H1 (cell line): ENCODE results near the gene NCBP1. TPM values are rescaled to one million over a fixed set of nuclear protein-coding genes. Genes with fewer than 3 reads are reported as not detected.

ENCODE experiments used
- CTCF ChIA-PET: fragments of 300-600 bp; sonication (Branson Sonifier 250); formaldehyde crosslinking; loops from one replicate; lab custom pipeline; 2021; ENCODE audit not compliant: partially characterized antibody; lab: Charles Lee
- POLR2A ChIA-PET: fragments of 300-600 bp; sonication (Branson Sonifier 250); formaldehyde crosslinking; loops from one replicate; lab custom pipeline; 2021; ENCODE audit warnings: inconsistent platforms; ENCODE audit not compliant: partially characterized antibody; lab: Charles Lee
- DNase-seq, 2 experiments: peaks; one replicate each; pipeline versions ENCODE4 v3.0.0 to v3.0.0-alpha.2; 2010 to 2022; ENCODE audit warnings: low spot score in 2 of 2, low read depth in 1 of 2, mixed read lengths in 1 of 2
- FAIRE-seq: peaks from 2 replicates; lab custom pipeline; 2011; peaks lifted over from hg19 to GRCh38; lab: Jason Lieb, UNC
- H2AFZ ChIP-seq: 2 replicates; pipeline ENCODE4 v1.8.1; 2012; ENCODE audit warnings: low read length, inconsistent platforms
- H2AK5ac ChIP-seq: 2 replicates; pipeline ENCODE4 v1.6.1; 2013; ENCODE audit warnings: low read depth, low read length
- H2BK120ac ChIP-seq: replicated peaks from 2 replicates; pipeline ENCODE3; 2013; ENCODE audit warnings: low read depth, low read length, inconsistent platforms
- H2BK12ac ChIP-seq: 2 replicates; pipeline ENCODE4 v1.6.1; 2013; ENCODE audit warnings: low read depth, low read length
- H2BK15ac ChIP-seq: 2 replicates; pipeline ENCODE4 v1.6.1; 2013; ENCODE audit warnings: low read length
- H2BK20ac ChIP-seq: 2 replicates; pipeline ENCODE4 v1.6.1; 2013; ENCODE audit warnings: low read length
- H2BK5ac ChIP-seq: 2 replicates; pipeline ENCODE4 v1.6.1; 2013; ENCODE audit warnings: low read depth, low read length
- H3K14ac ChIP-seq: 2 replicates; pipeline ENCODE4 v1.6.1; 2013; ENCODE audit warnings: inconsistent platforms; ENCODE audit not compliant: insufficient read length
- H3K18ac ChIP-seq: 2 replicates; pipeline ENCODE4 v1.6.1; 2013; ENCODE audit warnings: low read length; ENCODE audit errors: extremely low read depth
- H3K23ac ChIP-seq: 2 replicates; pipeline ENCODE4 v1.6.1; 2013; ENCODE audit warnings: inconsistent platforms; ENCODE audit not compliant: insufficient read length
- H3K23me2 ChIP-seq: 2 replicates; pipeline ENCODE4 v1.6.1; 2013; ENCODE audit warnings: low read depth, low read length
- H3K27ac ChIP-seq: 2 replicates; pipeline ENCODE4 v1.6.1; 2011; ENCODE audit warnings: low read depth, low read length, inconsistent platforms
- H3K27me3 ChIP-seq, 4 experiments: replicated peaks in 1 of 4; 1 replicate in 1 of 4; 2 replicates in 3 of 4; pipeline versions ENCODE4 v1.6.1 to v1.8.1; 2011 to 2013; ENCODE audit warnings: low read length in 3 of 4, mild to moderate bottlenecking in 3 of 4, inconsistent platforms in 2 of 4, mixed read lengths in 2 of 4, moderate library complexity in 1 of 4; ENCODE audit not compliant: control insufficient read depth in 3 of 4, insufficient read depth in 3 of 4; ENCODE audit errors: extremely low read depth in 1 of 4
- H3K36me3 ChIP-seq, 4 experiments: 2 replicates each; pipeline versions ENCODE4 v1.6.1 to v1.8.1; 2011 to 2013; ENCODE audit warnings: mild to moderate bottlenecking in 4 of 4, low read length in 3 of 4, moderate library complexity in 2 of 4, control low read depth in 1 of 4, inconsistent platforms in 1 of 4; ENCODE audit not compliant: insufficient read depth in 4 of 4, control insufficient read depth in 2 of 4
- H3K4ac ChIP-seq: replicated peaks from 2 replicates; pipeline ENCODE3; 2013; ENCODE audit warnings: low read length, low read depth, mixed read lengths, inconsistent platforms; ENCODE audit not compliant: insufficient read length
- H3K4me1 ChIP-seq, 4 experiments: replicated peaks in 1 of 4; 1 replicate in 1 of 4; 2 replicates in 3 of 4; pipeline versions ENCODE4 v1.6.1 to v1.8.1; 2011 to 2013; ENCODE audit warnings: low read length in 3 of 4, inconsistent platforms in 2 of 4, mixed read lengths in 1 of 4; ENCODE audit not compliant: insufficient read depth in 4 of 4, control insufficient read depth in 3 of 4
- H3K4me2 ChIP-seq, 2 experiments: 2 replicates each; pipeline versions ENCODE4 v1.6.1 to v1.8.1; 2011 to 2013; ENCODE audit warnings: low read depth in 2 of 2, low read length in 2 of 2, control low read depth in 1 of 2, inconsistent platforms in 1 of 2, mild to moderate bottlenecking in 1 of 2; ENCODE audit not compliant: insufficient read depth in 1 of 2
- H3K4me3 ChIP-seq, 4 experiments: fragments of 200-600, 300-600 bp in 1 of 4; sonication (generic), shearing (Covaris generic), sonication (Bioruptor Twin) in 1 of 4; 2 replicates each; pipeline versions ENCODE4 v1.5.1 to v1.8.1; 2011 to 2016; ENCODE audit warnings: low read length in 4 of 4, low read depth in 3 of 4, control low read depth in 2 of 4, inconsistent platforms in 2 of 4, mild to moderate bottlenecking in 2 of 4, mixed read lengths in 1 of 4, moderate library complexity in 1 of 4; ENCODE audit not compliant: insufficient read depth in 2 of 4; ENCODE audit errors: extremely low read depth in 1 of 4
- H3K56ac ChIP-seq: replicated peaks from 2 replicates; pipeline ENCODE3; 2013; ENCODE audit warnings: low read depth, mild to moderate bottlenecking, mixed read lengths, low read length, inconsistent platforms; ENCODE audit not compliant: insufficient read length
- H3K79me1 ChIP-seq: 2 replicates; pipeline ENCODE4 v1.6.1; 2013; ENCODE audit warnings: low read depth, low read length, control low read depth
- H3K79me2 ChIP-seq, 2 experiments: 2 replicates each; pipeline versions ENCODE4 v1.6.1 to v1.8.1; 2012 to 2013; ENCODE audit warnings: low read length in 2 of 2, mild to moderate bottlenecking in 2 of 2, inconsistent platforms in 1 of 2; ENCODE audit not compliant: insufficient read depth in 2 of 2, control insufficient read depth in 1 of 2
- H3K9ac ChIP-seq, 4 experiments: replicated peaks in 1 of 4; 1 replicate in 1 of 4; 2 replicates in 3 of 4; pipeline versions ENCODE4 v1.6.1 to v1.8.1; 2011 to 2013; ENCODE audit warnings: low read depth in 3 of 4, low read length in 3 of 4, control low read depth in 2 of 4, mild to moderate bottlenecking in 2 of 4, moderate library complexity in 2 of 4, inconsistent platforms in 1 of 4; ENCODE audit errors: extremely low read depth in 1 of 4
- H3K9me3 ChIP-seq, 2 experiments: 2 replicates each; pipeline versions ENCODE4 v1.6.1 to v1.8.1; 2012 to 2013; ENCODE audit warnings: mild to moderate bottlenecking in 2 of 2, moderate library complexity in 2 of 2, control low read depth in 1 of 2, inconsistent platforms in 1 of 2, low read depth in 1 of 2, low read length in 1 of 2, mixed read lengths in 1 of 2; ENCODE audit not compliant: insufficient read depth in 2 of 2
- H4K20me1 ChIP-seq, 2 experiments: replicated peaks in 1 of 2; 2 replicates each; pipeline versions ENCODE3 to v1.8.1; 2011 to 2013; ENCODE audit warnings: inconsistent platforms in 2 of 2, low read length in 2 of 2, mild to moderate bottlenecking in 1 of 2; ENCODE audit not compliant: insufficient read depth in 2 of 2, control insufficient read depth in 1 of 2
- H4K5ac ChIP-seq: 2 replicates; pipeline ENCODE4 v1.6.1; 2013; ENCODE audit warnings: low read length, low read depth, mixed read lengths, inconsistent platforms; ENCODE audit not compliant: insufficient read length
- H4K8ac ChIP-seq: 2 replicates; pipeline ENCODE4 v1.8.0; 2013; ENCODE audit warnings: mild to moderate bottlenecking, moderate library complexity, low read length, inconsistent platforms; ENCODE audit not compliant: insufficient read depth; ENCODE audit errors: extremely low read depth
- H4K91ac ChIP-seq: replicated peaks from 2 replicates; pipeline ENCODE3; 2013; ENCODE audit warnings: low read length, mixed read lengths, inconsistent platforms; ENCODE audit not compliant: insufficient read length
- ASH2L ChIP-seq: fragments of 200-600, 300-600 bp; sonication (generic); IDR thresholded peaks from one replicate; pipeline ENCODE4 v1.7.1; 2017; ENCODE audit warnings: low read length
- BCL11A ChIP-seq, 2 experiments: IDR thresholded peaks; one replicate each; pipeline ENCODE4 v1.6.1; 2011; ENCODE audit warnings: low read depth in 2 of 2, low read length in 2 of 2, mild to moderate bottlenecking in 2 of 2
- CREB1 ChIP-seq: IDR thresholded peaks from 2 replicates; pipeline ENCODE4 v1.6.1; 2012; ENCODE audit warnings: inconsistent platforms
- EZH2 ChIP-seq: fragments of 200-600 bp; sonication (generic); IDR thresholded peaks from 2 replicates; pipeline ENCODE4 v1.7.1; 2012; ENCODE audit warnings: low read depth, mild to moderate bottlenecking, moderate library complexity, low read length, inconsistent platforms; ENCODE audit not compliant: severe bottlenecking
- GABPA ChIP-seq: IDR thresholded peaks from 2 replicates; pipeline ENCODE4 v1.6.1; 2011; ENCODE audit warnings: mild to moderate bottlenecking, low read length, moderate library complexity, borderline replicate concordance; ENCODE audit not compliant: insufficient read depth
- JUND ChIP-seq: IDR thresholded peaks from 2 replicates; pipeline ENCODE4 v1.6.1; 2011; ENCODE audit warnings: mild to moderate bottlenecking, improper control_type of control experiment, low read length
- MAFK ChIP-seq: IDR thresholded peaks from 2 replicates; pipeline ENCODE4 v1.6.1; 2012; ENCODE audit warnings: low read depth, mild to moderate bottlenecking, improper control_type of control experiment, low read length
- MAX ChIP-seq: IDR thresholded peaks from 2 replicates; pipeline ENCODE4 v1.6.1; 2012; ENCODE audit warnings: inconsistent platforms
- PHF8 ChIP-seq: fragments of 200-600 bp; sonication (generic); conservative IDR thresholded peaks from 2 replicates; pipeline ENCODE4 v1.7.1; 2012; ENCODE audit warnings: low read depth, mild to moderate bottlenecking, inconsistent platforms, low read length, moderate library complexity
- POLR2A ChIP-seq, 2 experiments: IDR thresholded peaks; 1 replicate in 1 of 2; 2 replicates in 1 of 2; pipeline ENCODE4 v1.6.1; 2011; ENCODE audit warnings: low read depth in 2 of 2, low read length in 2 of 2, mild to moderate bottlenecking in 2 of 2; ENCODE audit errors: control extremely low read depth in 1 of 2
- POLR2AphosphoS5 ChIP-seq: IDR thresholded peaks from 2 replicates; pipeline ENCODE4 v1.6.1; 2011; ENCODE audit warnings: low read depth, low read length
- RBBP5 ChIP-seq: IDR thresholded peaks from 2 replicates; pipeline ENCODE4 v1.7.1; 2012; ENCODE audit warnings: low read depth, mild to moderate bottlenecking, inconsistent platforms, low read length, moderate library complexity, borderline replicate concordance
- SIRT6 ChIP-seq: IDR thresholded peaks from one replicate; pipeline ENCODE4 v1.7.1; 2012; ENCODE audit warnings: low read length, inconsistent platforms
- SP1 ChIP-seq: IDR thresholded peaks from 2 replicates; pipeline ENCODE4 v1.6.1; 2011; ENCODE audit warnings: low read depth, low read length
- SUZ12 ChIP-seq: fragments of 200-600 bp; sonication (generic); IDR thresholded peaks from 2 replicates; pipeline ENCODE4 v1.6.1; 2012; ENCODE audit warnings: mild to moderate bottlenecking, inconsistent platforms, low read length, moderate library complexity, mixed read lengths
- TAF7 ChIP-seq: optimal IDR thresholded peaks from 2 replicates; pipeline ENCODE3; 2011; ENCODE audit warnings: low read depth, mild to moderate bottlenecking, inconsistent platforms, low read length, moderate library complexity, borderline replicate concordance
- WGBS, 2 experiments: shearing (Covaris generic) in 1 of 2; methylation state at CpG; one replicate each; pipeline versions ENCODE4 v1.1.6 to v1.1.7; 2013 to 2015; ENCODE audit warnings: low lambda C conversion rate in 2 of 2, mixed read lengths in 2 of 2, inconsistent platforms in 1 of 2, low coverage in 1 of 2, missing lambda C conversion rate in 1 of 2; ENCODE audit not compliant: insufficient replicate concordance in 2 of 2, insufficient coverage in 1 of 2, insufficient read length in 1 of 2; ENCODE audit errors: extremely low coverage in 1 of 2, missing lambda C conversion rate in 1 of 2; 5-methylcytosine and 5-hydroxymethylcytosine counted together
- polyA plus RNA-seq, 7 experiments: library from polyadenylated mRNA; depleted of rRNA in 3 of 7; stranded (reverse) in 5 of 7; unstranded in 2 of 7; fragments of >200 nt in 5 of 7; fragments of 200-250 nt in 2 of 7; gene quantifications; 1 replicate in 5 of 7; 2 replicates in 1 of 7; 4 replicates in 1 of 7; pipeline versions ENCODE4 v1.2.1 to v1.2.3, GENCODE V29; 2011 to 2013; ENCODE audit warnings: missing spikeins in 2 of 7, mixed read lengths in 2 of 7
- total RNA-seq: library from RNA; stranded (reverse); fragmentation: NEBNext Ultra II Directional; extraction: Animal tissue kit (Norgen Biotek cat#: 25700); gene quantifications from 2 replicates; pipeline ENCODE4 v1.2.1, GENCODE V29; 2021

NCBP1 gene
- total and polyA plus RNA-seq, 2 of the 8 experiments (the other 6 are each of a cell fraction or from before 2014, with no cell fraction given), result 14.7 to 54.0 TPM

- Histone ChIP-seq H2BK20ac (no peak overlapping the region), H3K4me2 (no peak overlapping the region), H3K23ac (no peak overlapping the region), H2AFZ (no peak overlapping the region), H3K4me3 (no peak overlapping the region), H3K56ac (no peak overlapping the region), H4K5ac (no peak overlapping the region), H3K27me3 (no peaks in the 10 kb centered on the region), H3K79me1 (no peaks in the 10 kb centered on the region; the same call in 1 of the 2 replicates), H3K27ac (no peak overlapping the region), H4K20me1 (peaks cover 0 to 1% of the 10 kb centered on the region in 2 experiments), H3K14ac (no peak overlapping the region), H2BK12ac (no peak overlapping the region), H2BK5ac (no peak overlapping the region), H3K4ac (no peak overlapping the region), H2BK120ac (no peak overlapping the region), H2AK5ac (no peak overlapping the region), H3K79me2 (no peaks in the 10 kb centered on the region), H3K4me1 (no peaks in the 10 kb centered on the region), H3K9ac (no peak overlapping the region), H3K36me3 (peaks cover 17 to 88% (median 66%) of the 10 kb centered on the region in 4 experiments), H3K9me3 (no peaks in the 10 kb centered on the region), H3K23me2 (no peaks in the 10 kb centered on the region), H3K18ac (no peak overlapping the region), H2BK15ac (no peak overlapping the region), H4K91ac (no peak overlapping the region), H4K8ac (no peak overlapping the region)
- WGBS, 2 experiments, result 88% methylated on average over 5 of the region's 5 CpGs; no CpG with 5 or more reads in 1 of the 2 experiments
- DNase-seq, result no peak
- POLR2A ChIA-PET, result interaction anchor here (1.0 kb wide), 1 partner anchor 13 kb away, joined by 3 read pairs; no protein-coding TSS in a partner anchor
- FAIRE-seq, result no peak
- CTCF ChIA-PET, result interaction anchor here (1.3 kb wide), 1 partner anchor 20 kb away, joined by 3 read pairs; no protein-coding TSS in a partner anchor
- TF ChIP-seq BCL11A (IDR thresholded peaks at IDR 0.05; ENCODE audit: low read depth in 2 of 2, low read length in 2 of 2), result no peak
- no peak for TF ChIP-seq GABPA
- no peak for TF ChIP-seq POLR2A (IDR thresholded peaks at IDR 0.05; ENCODE audit: control extremely low read depth in 1 of 2, low read depth in 2 of 2, low read length in 2 of 2)
- TF ChIP-seq JUND, result no peak
- no peak for TF ChIP-seq TAF7
- no peak for TF ChIP-seq MAX
- TF ChIP-seq SIRT6, result no peak
- TF ChIP-seq RBBP5, result no peak
- TF ChIP-seq SUZ12, result no peak
- TF ChIP-seq POLR2AphosphoS5, result no peak
- no peak for TF ChIP-seq PHF8
- TF ChIP-seq EZH2, result no peak
- no peak for TF ChIP-seq SP1
- no peak for TF ChIP-seq ASH2L
- no peak for TF ChIP-seq CREB1
- TF ChIP-seq MAFK, result no peak
Measured at GRCh38 chr9:97660340-97660739, 26.7 kb downstream of the NCBP1 start.
